Neural cell (in vitro differentiated cells): ENCODE measurements around the gene ATP5PF. TPM values are rescaled to one million over a fixed set of nuclear protein-coding genes. Genes with fewer than 3 reads are reported as not detected.
"Not testable (repeated sequence)": the region's sequence is repeated elsewhere in the genome, so short reads cannot be mapped to it uniquely, and the experiment has no call there.

Experiments
- H2AFZ ChIP-seq: fragments of 200-600, 300-800 bp; sonication (generic), shearing (Covaris generic); 2 replicates; pipeline ENCODE4 v1.6.0; 2014; ENCODE audit warnings: low read depth, mild to moderate bottlenecking, antibody characterized with exemption, low read length, moderate library complexity
- H3F3A ChIP-seq: fragments of 200-600 bp; shearing (Covaris generic); 2 replicates; pipeline ENCODE4 v1.6.1; 2016; ENCODE audit warnings: mild to moderate bottlenecking, moderate library complexity, mixed read lengths, antibody characterized with exemption, low read length; ENCODE audit not compliant: insufficient read depth, poor library complexity, severe bottlenecking
- H3K27ac ChIP-seq: fragments of 200-600, 300-800 bp; sonication (generic), shearing (Covaris generic); 2 replicates; pipeline ENCODE4 v1.5.1; 2014; ENCODE audit warnings: mild to moderate bottlenecking, low read length, moderate library complexity
- H3K27me3 ChIP-seq: fragments of 300-800, 200-600 bp; sonication (generic), shearing (Covaris generic); 2 replicates; pipeline ENCODE4 v1.6.0; 2014; ENCODE audit warnings: mild to moderate bottlenecking, low read depth, low read length, moderate library complexity; ENCODE audit not compliant: insufficient read depth
- H3K36me3 ChIP-seq: fragments of 300-800, 200-600 bp; sonication (generic), shearing (Covaris generic); 2 replicates; pipeline ENCODE4 v1.5.1; 2014; ENCODE audit warnings: mild to moderate bottlenecking, antibody characterized with exemption, low read length, moderate library complexity; ENCODE audit not compliant: insufficient read depth
- H3K4me2 ChIP-seq: fragments of 300-800, 200-600 bp; sonication (generic), shearing (Covaris generic); 2 replicates; pipeline ENCODE4 v1.6.0; 2014; ENCODE audit warnings: mild to moderate bottlenecking, low read length
- H3K4me3 ChIP-seq: fragments of 300-800, 200-600 bp; sonication (generic), shearing (Covaris generic); 2 replicates; pipeline ENCODE4 v1.5.1; 2014; ENCODE audit warnings: mild to moderate bottlenecking, low read length, moderate library complexity
- H3K79me2 ChIP-seq: fragments of 200-600 bp; shearing (Covaris generic); replicated peaks from 2 replicates; pipeline ENCODE4 v1.6.0; 2014; ENCODE audit warnings: mild to moderate bottlenecking, low read length, moderate library complexity; ENCODE audit not compliant: insufficient read depth
- H3K9ac ChIP-seq: fragments of 300-800, 200-600 bp; sonication (generic), shearing (Covaris generic); 2 replicates; pipeline ENCODE4 v1.6.1; 2016; ENCODE audit warnings: mild to moderate bottlenecking, low read length, mixed read lengths
- H3K9me2 ChIP-seq: fragments of 200-600 bp; shearing (Covaris generic); 2 replicates; pipeline ENCODE4 v1.6.1; 2016; ENCODE audit warnings: mild to moderate bottlenecking, low read length, mixed read lengths; ENCODE audit not compliant: insufficient read depth
- H3K9me3 ChIP-seq: fragments of 200-600, 300-800 bp; sonication (generic), shearing (Covaris generic); 2 replicates; pipeline ENCODE4 v1.6.1; 2016; ENCODE audit warnings: mild to moderate bottlenecking, mixed run types, low read length, moderate library complexity, mixed read lengths
- H4K20me1 ChIP-seq: fragments of 200-600 bp; shearing (Covaris generic); 2 replicates; pipeline ENCODE4 v1.6.1; 2016; ENCODE audit warnings: mild to moderate bottlenecking, mixed run types; ENCODE audit not compliant: insufficient read depth
- EP300 ChIP-seq: fragments of 450-650 bp; conservative IDR thresholded peaks from 2 replicates; pipeline ENCODE4 v1.6.1; 2014; ENCODE audit warnings: antibody characterized with exemption, mild to moderate bottlenecking, moderate library complexity; ENCODE audit not compliant: poor library complexity, severe bottlenecking
- EZH2 ChIP-seq: fragments of 200-600, 300-800 bp; shearing (Covaris generic), sonication (generic); IDR thresholded peaks from 2 replicates; pipeline ENCODE4 v1.6.1; 2014; ENCODE audit warnings: antibody characterized with exemption, low read length, borderline replicate concordance, mild to moderate bottlenecking; ENCODE audit not compliant: insufficient read depth, poor library complexity, severe bottlenecking
- MXI1 ChIP-seq: fragments of 450-650 bp; conservative IDR thresholded peaks from 2 replicates; pipeline ENCODE4 v1.6.1; 2014; ENCODE audit warnings: antibody characterized with exemption, mild to moderate bottlenecking; ENCODE audit not compliant: poor library complexity, severe bottlenecking
- POLR2AphosphoS5 ChIP-seq: IDR thresholded peaks from 2 replicates; pipeline ENCODE4 v1.6.1; 2012
- RAD21 ChIP-seq: fragments of 450-650 bp; conservative IDR thresholded peaks from 2 replicates; pipeline ENCODE4 v1.6.1; 2014; ENCODE audit warnings: antibody characterized with exemption, mild to moderate bottlenecking, moderate library complexity
- SMC3 ChIP-seq: fragments of 450-650 bp; conservative IDR thresholded peaks from 2 replicates; pipeline ENCODE4 v1.6.1; 2014; ENCODE audit warnings: antibody characterized with exemption, mild to moderate bottlenecking, moderate library complexity; ENCODE audit not compliant: poor library complexity
- TAF1 ChIP-seq: IDR thresholded peaks from 2 replicates; pipeline ENCODE4 v1.6.1; 2012; ENCODE audit warnings: low read depth
- polyA plus RNA-seq: library from polyadenylated mRNA; depleted of rRNA; stranded (reverse); fragments of >200 nt; gene quantifications from 2 replicates; pipeline ENCODE4 v1.2.3, GENCODE V29; 2014
- TF ChIP-seq, protein P1 (sequence below): IDR thresholded peaks from 2 replicates; pipeline ENCODE4 v1.6.1; 2012; ENCODE audit warnings: borderline replicate concordance
- TF ChIP-seq, protein P2 (sequence below): fragments of 450-650 bp; IDR thresholded peaks from 2 replicates; pipeline ENCODE4 v1.5.1; 2014; ENCODE audit warnings: antibody characterized with exemption, mild to moderate bottlenecking, moderate library complexity; ENCODE audit not compliant: poor library complexity, severe bottlenecking

ATP5PF gene
- polyA plus RNA-seq, 1 donor from 2014 or later: 274 TPM

DNA sequence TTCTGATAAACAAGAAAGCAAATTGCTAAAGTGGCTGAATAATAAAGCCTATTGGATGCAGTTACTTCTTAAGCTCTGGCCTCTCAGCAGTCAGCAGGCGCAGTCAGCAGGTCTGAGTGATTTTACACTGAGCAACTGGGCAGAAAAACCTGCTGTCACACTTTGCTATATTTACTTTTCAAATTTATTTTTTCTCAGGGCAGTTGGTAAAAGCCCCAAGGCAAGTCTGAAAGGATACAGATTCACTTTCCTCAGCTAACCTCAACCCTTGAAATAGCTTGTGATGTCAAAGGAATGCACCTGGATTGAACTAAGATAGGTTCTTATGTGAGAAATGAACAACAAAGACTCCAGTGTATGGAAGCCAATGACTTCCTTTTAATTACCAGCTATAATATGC lies 34.0 kb downstream of the ATP5PF start:
- Histone ChIP-seq H3K36me3 (no peaks in the 10 kb centered on the region), H3K27ac (no peak overlapping the region), H3K9me2 (no peaks in the 10 kb centered on the region), H3K9ac (no peak overlapping the region), H3K79me2 (no peaks in the 10 kb centered on the region), H3F3A (no peaks in the 10 kb centered on the region), H3K4me2 (no peak overlapping the region), H3K4me3 (no peak overlapping the region), H3K27me3 (no peaks in the 10 kb centered on the region), H4K20me1 (no peaks in the 10 kb centered on the region), H2AFZ (no peak overlapping the region), H3K9me3 (no peaks in the 10 kb centered on the region)
- TF ChIP-seq MXI1: no peak
- no peak for TF ChIP-seq TAF1
- no peak for TF ChIP-seq POLR2AphosphoS5
- TF ChIP-seq RAD21: no peak
- TF ChIP-seq EZH2: no peak
- TF ChIP-seq, protein P1, sequence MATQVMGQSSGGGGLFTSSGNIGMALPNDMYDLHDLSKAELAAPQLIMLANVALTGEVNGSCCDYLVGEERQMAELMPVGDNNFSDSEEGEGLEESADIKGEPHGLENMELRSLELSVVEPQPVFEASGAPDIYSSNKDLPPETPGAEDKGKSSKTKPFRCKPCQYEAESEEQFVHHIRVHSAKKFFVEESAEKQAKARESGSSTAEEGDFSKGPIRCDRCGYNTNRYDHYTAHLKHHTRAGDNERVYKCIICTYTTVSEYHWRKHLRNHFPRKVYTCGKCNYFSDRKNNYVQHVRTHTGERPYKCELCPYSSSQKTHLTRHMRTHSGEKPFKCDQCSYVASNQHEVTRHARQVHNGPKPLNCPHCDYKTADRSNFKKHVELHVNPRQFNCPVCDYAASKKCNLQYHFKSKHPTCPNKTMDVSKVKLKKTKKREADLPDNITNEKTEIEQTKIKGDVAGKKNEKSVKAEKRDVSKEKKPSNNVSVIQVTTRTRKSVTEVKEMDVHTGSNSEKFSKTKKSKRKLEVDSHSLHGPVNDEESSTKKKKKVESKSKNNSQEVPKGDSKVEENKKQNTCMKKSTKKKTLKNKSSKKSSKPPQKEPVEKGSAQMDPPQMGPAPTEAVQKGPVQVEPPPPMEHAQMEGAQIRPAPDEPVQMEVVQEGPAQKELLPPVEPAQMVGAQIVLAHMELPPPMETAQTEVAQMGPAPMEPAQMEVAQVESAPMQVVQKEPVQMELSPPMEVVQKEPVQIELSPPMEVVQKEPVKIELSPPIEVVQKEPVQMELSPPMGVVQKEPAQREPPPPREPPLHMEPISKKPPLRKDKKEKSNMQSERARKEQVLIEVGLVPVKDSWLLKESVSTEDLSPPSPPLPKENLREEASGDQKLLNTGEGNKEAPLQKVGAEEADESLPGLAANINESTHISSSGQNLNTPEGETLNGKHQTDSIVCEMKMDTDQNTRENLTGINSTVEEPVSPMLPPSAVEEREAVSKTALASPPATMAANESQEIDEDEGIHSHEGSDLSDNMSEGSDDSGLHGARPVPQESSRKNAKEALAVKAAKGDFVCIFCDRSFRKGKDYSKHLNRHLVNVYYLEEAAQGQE: no peak
- no peak for TF ChIP-seq SMC3
- TF ChIP-seq, protein P2, sequence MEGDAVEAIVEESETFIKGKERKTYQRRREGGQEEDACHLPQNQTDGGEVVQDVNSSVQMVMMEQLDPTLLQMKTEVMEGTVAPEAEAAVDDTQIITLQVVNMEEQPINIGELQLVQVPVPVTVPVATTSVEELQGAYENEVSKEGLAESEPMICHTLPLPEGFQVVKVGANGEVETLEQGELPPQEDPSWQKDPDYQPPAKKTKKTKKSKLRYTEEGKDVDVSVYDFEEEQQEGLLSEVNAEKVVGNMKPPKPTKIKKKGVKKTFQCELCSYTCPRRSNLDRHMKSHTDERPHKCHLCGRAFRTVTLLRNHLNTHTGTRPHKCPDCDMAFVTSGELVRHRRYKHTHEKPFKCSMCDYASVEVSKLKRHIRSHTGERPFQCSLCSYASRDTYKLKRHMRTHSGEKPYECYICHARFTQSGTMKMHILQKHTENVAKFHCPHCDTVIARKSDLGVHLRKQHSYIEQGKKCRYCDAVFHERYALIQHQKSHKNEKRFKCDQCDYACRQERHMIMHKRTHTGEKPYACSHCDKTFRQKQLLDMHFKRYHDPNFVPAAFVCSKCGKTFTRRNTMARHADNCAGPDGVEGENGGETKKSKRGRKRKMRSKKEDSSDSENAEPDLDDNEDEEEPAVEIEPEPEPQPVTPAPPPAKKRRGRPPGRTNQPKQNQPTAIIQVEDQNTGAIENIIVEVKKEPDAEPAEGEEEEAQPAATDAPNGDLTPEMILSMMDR: no peak
- TF ChIP-seq EP300: no peak

DNA sequence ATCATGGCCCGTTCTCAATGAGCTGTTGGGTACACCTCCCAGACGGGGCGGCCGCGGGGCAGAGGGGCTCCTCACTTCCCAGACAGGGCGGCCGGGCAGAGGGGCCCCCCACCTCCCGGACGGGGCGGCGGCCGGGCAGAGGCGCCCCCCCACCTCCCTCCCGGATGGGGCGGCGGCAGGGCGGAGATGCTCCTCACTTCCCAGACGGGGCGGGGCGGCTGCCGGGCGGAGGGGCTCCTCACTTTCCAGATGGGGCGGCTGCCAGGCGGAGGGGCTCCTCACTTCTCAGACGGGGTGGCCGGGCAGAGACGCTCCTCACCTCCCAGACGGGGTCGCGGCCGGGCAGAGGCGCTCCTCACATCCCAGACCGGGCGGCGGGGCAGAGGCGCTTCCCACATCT lies 39.2 kb downstream of the ATP5PF start:
- not testable (repeated sequence) for H3K36me3 ChIP-seq, H4K20me1 ChIP-seq, H3K9ac ChIP-seq, H3K4me3 ChIP-seq, H3K27me3 ChIP-seq, H3K27ac ChIP-seq, H3K79me2 ChIP-seq, H3K4me2 ChIP-seq, H3K9me2 ChIP-seq, H3F3A ChIP-seq, H3K9me3 ChIP-seq, H2AFZ ChIP-seq

DNA sequence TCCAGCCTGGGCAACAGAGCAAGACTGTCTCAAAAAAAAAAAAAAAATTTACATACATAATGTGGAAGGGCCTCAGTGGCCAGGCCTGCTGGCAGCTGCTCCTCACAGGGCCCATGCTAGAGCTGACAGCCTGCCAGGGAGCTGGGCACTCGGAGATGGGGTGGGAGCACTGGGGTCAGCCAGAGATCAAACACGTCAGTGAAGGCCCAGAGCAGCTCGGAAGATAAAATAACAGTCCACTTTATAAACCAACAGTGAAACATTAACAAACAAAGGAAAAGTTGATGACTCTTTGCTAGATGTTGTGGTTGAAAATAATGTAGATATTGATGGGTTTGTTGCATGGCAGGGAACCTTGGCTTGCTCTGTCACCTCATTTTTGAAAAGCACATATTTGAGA lies 42.7 kb downstream of the ATP5PF start:
- no peak overlapping the region for H2AFZ ChIP-seq
- H3K9ac ChIP-seq: no peak overlapping the region
- TF ChIP-seq EZH2 (no peak), POLR2AphosphoS5 (no peak), MXI1 (no peak), EP300 (no peak), TAF1 (no peak), RAD21 (no peak), SMC3 (no peak)
- TF ChIP-seq, protein P2: no peak
- TF ChIP-seq, protein P1: no peak
- no peaks in the 10 kb centered on the region for H3K36me3 ChIP-seq
- no peaks in the 10 kb centered on the region for H3K9me2 ChIP-seq
- no peaks in the 10 kb centered on the region for H3K9me3 ChIP-seq
- no peaks in the 10 kb centered on the region for H4K20me1 ChIP-seq
- no peaks in the 10 kb centered on the region for H3F3A ChIP-seq
- H3K27ac ChIP-seq: no peak overlapping the region
- no peak overlapping the region for H3K4me3 ChIP-seq
- H3K4me2 ChIP-seq: no peak overlapping the region
- no peaks in the 10 kb centered on the region for H3K79me2 ChIP-seq
- H3K27me3 ChIP-seq: no peaks in the 10 kb centered on the region
